GM19452 (cell line): Measurements from ENCODE around the gene ZNF148.
"Not testable (repeated sequence)": the region's sequence is repeated elsewhere in the genome, so short reads cannot be mapped to it uniquely, and the experiment has no call there.

Experiments used
- ATAC-seq: cut with Tn5 transposase; IDR thresholded peaks from one replicate; pipeline ENCODE4 v1.9.1; 2021; ENCODE audit not compliant: unreplicated experiment

ZNF148 gene

GRCh38 chr3:125378762-125379161, 3.6 kb upstream of the ZNF148 start:
- no peak for ATAC-seq

DNA sequence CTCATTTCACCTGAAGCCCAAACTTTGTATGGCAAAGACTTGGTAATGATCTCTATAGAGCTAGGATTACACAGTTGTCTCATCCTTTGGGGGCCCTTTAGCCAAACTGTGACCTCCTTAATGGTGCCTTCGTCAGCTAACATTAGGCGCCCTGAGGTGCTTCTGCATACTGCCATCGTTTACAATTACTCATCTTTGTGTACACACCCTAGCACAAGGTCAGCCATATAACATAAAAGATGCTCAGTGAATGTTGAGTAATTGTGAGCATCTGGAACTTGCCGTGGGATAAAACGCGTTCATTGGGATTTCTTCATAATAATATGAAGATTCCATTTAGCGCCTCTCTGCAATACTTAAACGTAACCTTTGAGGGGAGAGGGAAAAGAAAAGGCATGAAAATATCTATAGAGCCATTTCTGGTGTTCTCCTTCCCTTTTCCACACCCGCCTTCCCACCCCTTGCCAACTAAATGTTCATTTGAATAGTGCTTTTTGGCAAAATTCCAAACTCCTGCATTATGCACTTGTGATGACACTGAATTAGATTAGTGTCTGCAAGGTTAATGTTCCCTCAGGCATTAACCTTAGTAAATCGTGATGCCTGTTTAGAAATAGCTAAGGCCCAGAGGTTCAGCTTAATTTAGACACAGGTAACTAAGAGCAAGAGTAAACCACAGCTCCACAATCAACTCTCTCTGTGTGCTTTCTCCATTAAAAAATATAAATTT, 990 bp upstream of the ZNF148 start:
- ATAC-seq, result no peak

DNA sequence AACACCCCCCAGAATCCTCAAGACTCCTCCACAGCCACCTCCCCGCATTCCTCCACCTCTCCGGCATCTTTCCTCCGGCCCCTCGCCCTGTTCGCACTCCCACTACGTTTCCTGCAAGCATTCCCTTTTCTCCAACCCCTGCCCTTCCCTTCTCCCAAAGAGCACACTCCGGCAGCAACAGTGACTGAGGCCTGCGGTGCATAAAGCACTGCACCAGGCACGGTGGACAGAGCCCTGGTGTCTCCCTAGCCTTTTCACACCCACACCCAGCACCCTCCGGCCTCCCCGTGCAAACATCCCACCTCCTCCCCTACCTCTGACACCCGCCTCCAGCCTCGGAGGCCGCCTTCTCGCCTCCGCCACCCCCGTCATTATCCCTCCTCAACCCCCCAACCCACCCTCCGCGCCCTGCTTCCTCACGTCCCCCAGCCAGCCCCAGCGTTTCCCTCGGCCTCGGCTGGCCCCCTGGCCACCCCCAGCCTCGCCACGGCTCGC, 577 bp downstream of the ZNF148 start:
- ATAC-seq, result no peak

DNA sequence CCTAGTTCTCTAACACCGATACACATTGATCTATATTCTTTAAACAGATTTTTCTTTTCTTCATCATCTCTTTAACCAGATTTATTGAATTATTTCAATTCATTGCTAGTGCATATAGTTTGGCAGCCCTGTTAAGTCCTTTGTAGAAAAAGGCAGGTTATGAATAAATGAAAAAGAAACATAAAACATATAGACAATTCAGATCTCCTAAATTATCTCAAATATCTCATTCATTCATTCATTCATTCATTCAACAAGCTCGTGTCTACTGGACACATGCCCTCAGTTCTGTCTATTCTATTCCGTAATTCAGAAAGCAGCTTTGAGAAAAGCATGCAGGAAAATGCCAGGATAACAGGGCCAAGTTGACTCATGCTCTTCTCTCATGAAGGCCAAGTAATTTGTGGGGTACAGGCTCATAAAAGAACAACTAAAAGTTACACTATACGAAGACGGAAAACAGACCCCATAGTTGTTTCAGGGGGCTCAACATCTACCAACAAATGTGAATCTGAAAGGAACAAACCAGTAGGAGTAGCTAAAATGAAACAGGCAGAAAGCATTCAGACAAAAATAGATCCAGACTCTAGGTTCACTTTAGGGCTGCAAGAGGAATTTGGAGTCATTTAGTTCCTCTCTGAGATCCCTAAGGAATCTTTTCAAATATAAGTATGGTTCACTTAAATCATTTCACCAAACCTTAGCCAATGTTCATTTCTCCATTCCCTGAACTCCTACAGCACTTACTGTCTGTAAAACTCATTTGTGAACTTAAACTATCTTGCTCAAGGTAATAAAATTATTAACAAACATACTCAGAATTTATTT, 7.5 kb downstream of the ZNF148 start:
- ATAC-seq, result no peak

- ATAC-seq, result no peak
Observed at GRCh38 chr3:125366132-125366531, 9.0 kb downstream of the ZNF148 start.

- ATAC-seq, result no peak
Observed at GRCh38 chr3:125359700-125360099, 15.4 kb downstream of the ZNF148 start.

- no peak for ATAC-seq
Observed at GRCh38 chr3:125358923-125359322, 16.2 kb downstream of the ZNF148 start.

- ATAC-seq, result no peak
Observed at GRCh38 chr3:125357837-125358236, 17.3 kb downstream of the ZNF148 start.

DNA sequence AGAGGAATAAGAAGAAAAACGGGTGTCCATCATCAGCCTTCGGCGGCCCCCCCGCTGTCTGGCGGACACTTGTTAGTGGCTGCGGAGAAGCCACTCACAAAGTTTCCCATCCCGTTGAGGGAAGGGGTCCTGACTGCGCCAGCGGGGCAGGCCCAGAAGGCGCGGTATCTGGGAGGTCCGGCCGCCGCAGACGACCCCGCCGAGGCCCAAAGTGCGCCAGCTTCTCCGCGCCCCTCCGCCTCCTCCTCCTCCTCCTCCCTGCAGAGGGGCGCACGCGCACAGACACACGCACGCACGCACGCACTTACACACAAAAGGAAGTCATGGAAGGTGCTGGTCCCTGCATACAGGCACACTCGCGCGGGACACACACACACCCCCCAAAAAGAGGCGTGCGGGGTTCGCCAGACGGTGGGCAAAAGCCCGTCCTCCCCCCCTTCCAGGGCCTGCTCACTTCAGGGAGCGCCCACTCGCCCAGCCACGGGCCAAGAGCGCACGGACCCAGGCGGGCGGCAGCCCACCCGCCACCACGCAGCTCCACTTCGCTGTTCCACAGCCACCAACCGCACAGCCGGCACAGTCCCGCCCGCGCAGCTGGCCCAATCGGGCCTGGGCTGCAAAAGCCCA, 18.0 kb downstream of the ZNF148 start:
- no peak for ATAC-seq

DNA sequence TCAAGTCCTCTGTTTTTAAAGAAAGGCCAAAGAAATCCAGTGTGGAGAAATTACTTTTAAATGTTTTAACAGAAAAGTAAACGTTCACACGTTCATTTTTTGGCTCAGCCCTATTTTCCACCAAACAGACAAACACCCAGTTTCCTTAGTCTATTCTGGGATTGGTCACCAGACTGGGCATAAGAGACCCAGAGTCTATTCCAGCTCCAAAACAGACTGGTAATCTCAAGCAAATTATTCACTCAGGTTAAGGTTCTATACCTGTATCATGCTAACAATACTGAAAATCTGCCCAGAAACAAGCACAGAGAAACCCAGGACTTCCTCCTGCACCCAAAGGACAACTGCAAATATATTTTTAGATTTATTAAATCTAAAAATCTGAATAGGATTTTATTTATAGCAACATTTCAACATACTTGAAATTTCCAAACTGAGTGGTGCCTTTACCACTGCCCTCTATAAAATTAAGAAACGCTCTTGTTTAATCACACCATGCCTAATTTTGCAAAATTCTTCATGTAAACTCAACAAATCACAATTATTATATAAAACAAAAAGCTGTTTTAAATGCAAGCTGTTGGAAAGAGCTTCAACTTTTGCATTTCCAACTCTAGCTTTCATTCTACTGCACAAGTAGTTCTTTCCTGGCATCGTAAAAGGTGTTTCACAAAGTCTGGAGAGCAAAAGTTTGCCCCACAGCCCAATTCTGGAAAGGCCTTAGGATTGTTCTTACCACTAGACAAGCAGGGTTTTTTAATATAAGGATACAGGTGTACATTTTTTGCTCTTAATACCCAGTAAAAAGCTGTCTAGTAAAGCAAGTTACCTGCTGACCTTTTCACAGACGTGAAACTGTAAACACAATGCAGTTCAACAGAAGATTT, 18.7 kb downstream of the ZNF148 start:
- no peak for ATAC-seq

- no peak for ATAC-seq
Observed at GRCh38 chr3:125353659-125354058, 21.5 kb downstream of the ZNF148 start.

- no peak for ATAC-seq
Observed at GRCh38 chr3:125353128-125353527, 22.0 kb downstream of the ZNF148 start.

DNA sequence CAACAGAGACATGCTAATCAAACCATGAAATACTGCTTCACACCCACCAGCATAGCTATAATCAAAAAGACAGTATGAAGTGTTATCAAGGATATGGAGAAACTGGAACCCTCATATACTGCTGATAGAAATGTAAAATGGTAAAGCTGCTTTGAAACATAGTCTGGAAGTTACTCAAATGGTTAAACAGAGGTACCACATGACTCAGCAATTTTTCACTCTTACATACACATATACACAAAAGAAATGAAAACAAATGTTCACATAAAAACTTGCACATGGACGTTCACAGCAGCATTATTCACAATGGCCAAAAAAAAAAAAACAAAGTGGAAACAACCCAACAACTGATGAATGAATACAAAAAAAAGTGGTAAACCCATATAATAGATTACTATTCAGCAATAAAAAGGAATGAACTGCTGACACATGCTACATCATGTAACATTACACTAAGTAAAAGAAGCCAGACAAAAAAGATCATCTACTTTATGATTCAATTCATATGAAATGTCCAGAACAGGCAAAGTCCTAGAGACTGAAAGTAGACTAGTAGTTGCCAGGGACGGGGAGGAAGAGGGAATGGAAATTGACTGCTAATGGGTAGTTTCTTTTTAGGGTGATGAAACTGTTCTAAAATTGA, 23.2 kb downstream of the ZNF148 start:
- no peak for ATAC-seq

DNA sequence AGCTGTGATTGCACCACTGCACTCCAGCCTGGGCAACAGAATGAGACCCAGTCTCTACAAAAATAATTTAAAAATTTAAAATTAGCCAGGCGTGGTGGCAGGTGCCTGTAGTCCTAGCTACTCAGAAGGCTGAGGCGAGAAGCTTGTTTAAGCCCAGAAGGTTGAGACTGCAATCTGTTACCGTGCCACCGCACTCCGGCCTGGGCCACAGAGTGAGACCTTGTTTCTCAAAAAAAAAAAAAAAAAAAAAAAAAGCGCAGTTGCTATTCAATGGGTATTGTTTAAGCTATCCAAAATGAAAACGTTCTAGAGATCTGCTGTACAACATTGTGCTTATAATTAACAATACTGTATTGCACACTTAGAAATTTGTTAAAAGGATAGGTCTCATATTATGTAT, 24.0 kb downstream of the ZNF148 start:
- no peak for ATAC-seq

DNA sequence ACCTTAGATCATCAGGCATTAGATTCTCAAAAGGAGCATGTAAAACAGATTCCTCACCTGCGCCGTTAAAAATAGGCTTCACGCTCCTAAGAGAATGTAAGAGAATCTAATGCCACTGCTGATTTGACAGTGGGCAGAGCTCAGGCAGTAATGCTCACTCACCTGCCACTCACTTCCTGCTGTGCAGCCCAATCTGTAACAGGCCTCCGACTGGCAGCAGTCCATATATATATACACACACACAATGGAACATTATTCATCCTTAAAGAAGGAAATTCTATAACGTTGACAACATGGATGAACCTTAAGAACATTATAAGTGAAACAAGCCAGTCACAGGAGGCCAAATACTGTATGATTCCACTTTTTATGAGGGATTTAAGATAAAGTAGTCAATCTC, 24.5 kb downstream of the ZNF148 start:
- no peak for ATAC-seq

DNA sequence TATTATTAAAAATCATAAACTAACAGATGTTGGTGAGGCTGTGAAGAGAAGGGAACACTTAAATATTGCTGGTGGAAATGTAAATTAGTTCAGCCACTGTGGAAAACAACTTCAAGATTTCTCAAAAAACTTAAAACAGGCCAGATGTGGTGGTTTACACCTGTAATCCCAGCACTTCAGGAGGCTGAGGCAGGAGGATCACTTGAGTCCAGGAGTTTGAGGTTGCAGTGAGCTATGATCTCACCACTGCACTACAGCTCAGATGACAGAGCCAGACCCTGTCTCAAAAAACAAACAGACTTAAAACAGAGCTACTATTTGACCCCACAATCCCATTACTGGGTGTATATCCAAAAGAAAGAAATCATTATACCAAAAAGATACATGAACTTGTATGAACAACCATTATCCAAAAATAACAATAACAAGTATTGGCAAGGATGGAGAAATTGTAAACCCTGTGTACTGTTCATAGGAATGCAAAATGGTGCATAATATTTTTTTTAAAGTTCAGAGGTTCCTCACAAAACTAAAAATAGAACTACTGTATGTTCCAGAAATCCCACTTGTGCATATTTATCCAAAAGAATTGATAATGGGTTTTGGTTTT, 25.5 kb downstream of the ZNF148 start:
- ATAC-seq, result no peak

DNA sequence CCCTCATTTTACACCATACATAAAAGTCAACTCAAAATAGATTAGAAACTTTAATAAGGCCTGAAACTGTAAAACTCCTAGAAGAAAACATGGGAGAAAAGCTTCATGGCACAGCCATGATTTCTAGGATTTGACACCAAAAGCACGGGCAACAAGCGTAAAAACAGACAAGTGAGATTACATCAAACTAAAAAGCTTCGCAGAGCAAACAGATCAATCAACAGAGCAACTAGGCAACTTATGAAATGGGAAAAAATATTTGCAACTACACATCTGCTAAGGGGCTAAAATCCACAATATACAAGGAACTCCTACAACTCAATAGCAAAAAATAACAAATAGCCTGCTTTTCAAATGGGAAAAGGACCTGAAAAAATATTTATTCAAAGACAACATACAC, 26.1 kb downstream of the ZNF148 start:
- ATAC-seq, result no peak

DNA sequence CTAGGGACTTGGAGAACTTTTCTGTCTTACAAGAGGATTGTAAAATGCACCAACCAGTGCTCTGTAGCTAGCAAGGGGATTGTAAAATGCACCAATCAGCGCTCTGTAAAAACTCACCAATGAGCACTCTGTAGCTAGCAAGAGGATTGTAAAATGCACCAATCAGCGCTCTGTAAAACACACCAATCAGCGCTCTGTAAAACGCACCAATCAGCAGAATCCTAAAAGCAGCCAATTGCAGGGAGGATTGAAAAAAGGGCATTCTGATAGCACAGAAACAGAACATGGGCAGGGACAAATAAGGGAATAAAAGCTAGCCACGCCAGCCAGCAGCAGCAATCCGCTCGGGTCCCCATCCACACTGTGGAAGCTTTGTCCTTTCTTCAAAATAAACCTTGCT, 31.8 kb downstream of the ZNF148 start:
- ATAC-seq, result not testable (repeated sequence)

DNA sequence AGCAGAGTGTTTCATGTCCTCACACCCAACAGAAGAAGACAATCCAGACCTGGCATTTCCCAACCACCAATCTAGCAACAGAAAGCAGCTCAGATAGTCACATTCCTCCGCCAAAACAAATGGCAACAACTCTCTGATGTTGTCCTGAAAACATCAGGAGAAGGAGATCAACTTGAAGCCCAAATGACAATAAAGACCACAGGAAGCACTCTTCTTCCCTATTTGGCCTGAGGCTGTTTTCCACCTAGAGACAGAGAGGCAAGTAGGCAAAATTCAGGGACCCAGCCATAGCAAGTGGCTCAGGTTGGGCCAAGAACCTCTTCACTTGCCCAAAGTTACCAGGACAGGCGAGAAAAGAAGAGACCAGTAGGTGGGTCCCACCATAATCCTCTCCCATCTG, 35.0 kb downstream of the ZNF148 start:
- ATAC-seq, result no peak

- ATAC-seq, result no peak
Observed at GRCh38 chr3:125337506-125337905, 37.6 kb downstream of the ZNF148 start.
